AG04449 (cell line): Measurements from ENCODE around the gene KISS1R.

Experiments
- CTCF ChIA-PET: fragments of 350-600 bp; formaldehyde crosslinking; extraction: SDS; loops from one replicate; lab custom pipeline; 2021; ENCODE audit warnings: antibody characterized with exemption; lab: Yijun Ruan, JAX
- POLR2A ChIA-PET: fragments of 400-600, 350-600 bp; formaldehyde crosslinking; extraction: SDS; loops from one replicate; lab custom pipeline; 2020; ENCODE audit warnings: antibody characterized with exemption, inconsistent platforms; lab: Yijun Ruan, JAX
- DNase-seq: peaks from one replicate; pipeline ENCODE4 v3.0.0-alpha.2; 2010; ENCODE audit warnings: low read depth, low spot score
- H3K4me3 ChIP-seq: 2 replicates; pipeline ENCODE4 v1.5.1; 2011; ENCODE audit warnings: low read depth, mild to moderate bottlenecking, control low read depth, low read length
- TF ChIP-seq, protein P1 (sequence below): IDR thresholded peaks from one replicate; pipeline ENCODE4 v1.5.1; 2011; ENCODE audit warnings: mild to moderate bottlenecking, moderate library complexity, low read length, control low read depth, inconsistent platforms; ENCODE audit not compliant: insufficient read depth; ENCODE audit errors: missing control alignments

Gene KISS1R

GRCh38 chr19:917323-918151, at the start of gene KISS1R:
TSS of gene KISS1R (plus strand) at chr19:917333. CDS start at chr19:917503, 170 bp downstream.
- H3K4me3 ChIP-seq = no peak within 1 kb of the TSS
- CTCF ChIA-PET = interaction anchor here (1.5 to 8.9 kb wide), 3 partner anchors 14 to 148 kb away, joined by 3 to 259 read pairs (median 4); partner anchors contain the start of gene WDR18
- DNase-seq = no peak

DNA sequence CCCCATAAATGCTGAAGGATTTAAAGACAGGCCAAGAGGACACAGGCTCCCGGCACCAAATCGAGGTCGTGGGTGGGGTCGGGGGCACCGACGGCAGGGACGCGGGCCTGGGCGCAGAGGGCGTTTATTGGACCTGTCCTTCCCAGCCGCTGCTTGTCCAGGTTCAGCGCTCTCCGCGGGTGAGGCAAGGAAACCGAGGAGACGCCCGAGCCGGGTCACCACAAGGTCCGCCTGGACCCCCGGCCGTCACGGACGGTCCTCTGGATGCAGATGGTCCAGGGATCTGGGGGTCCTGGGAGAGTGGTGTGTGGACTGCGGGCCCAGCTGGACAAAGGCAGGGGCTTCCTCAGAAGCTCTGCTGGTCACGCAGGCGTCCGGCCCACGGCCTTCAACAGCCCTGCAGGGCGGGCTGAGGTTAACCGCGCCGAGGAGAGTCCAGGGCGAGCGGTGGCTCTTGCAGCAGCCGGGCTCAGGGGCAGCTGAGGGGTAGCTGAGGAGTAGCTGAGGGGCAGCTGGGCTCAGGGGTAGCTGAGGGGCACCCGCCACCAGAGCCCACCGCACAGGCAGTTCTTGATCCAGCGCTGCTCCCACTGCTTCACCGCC, 49.2 kb upstream of the KISS1R start:
- ChIA-PET CTCF (interaction anchor here (1.1 kb wide), 1 partner anchor 12 kb away, joined by 3 read pairs; no protein-coding TSS in a partner anchor), POLR2A (no interaction called here)
- H3K4me3 ChIP-seq = no peak overlapping the region
- TF ChIP-seq, protein P1, sequence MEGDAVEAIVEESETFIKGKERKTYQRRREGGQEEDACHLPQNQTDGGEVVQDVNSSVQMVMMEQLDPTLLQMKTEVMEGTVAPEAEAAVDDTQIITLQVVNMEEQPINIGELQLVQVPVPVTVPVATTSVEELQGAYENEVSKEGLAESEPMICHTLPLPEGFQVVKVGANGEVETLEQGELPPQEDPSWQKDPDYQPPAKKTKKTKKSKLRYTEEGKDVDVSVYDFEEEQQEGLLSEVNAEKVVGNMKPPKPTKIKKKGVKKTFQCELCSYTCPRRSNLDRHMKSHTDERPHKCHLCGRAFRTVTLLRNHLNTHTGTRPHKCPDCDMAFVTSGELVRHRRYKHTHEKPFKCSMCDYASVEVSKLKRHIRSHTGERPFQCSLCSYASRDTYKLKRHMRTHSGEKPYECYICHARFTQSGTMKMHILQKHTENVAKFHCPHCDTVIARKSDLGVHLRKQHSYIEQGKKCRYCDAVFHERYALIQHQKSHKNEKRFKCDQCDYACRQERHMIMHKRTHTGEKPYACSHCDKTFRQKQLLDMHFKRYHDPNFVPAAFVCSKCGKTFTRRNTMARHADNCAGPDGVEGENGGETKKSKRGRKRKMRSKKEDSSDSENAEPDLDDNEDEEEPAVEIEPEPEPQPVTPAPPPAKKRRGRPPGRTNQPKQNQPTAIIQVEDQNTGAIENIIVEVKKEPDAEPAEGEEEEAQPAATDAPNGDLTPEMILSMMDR = no peak
- DNase-seq = no peak

More at GRCh38 chr19:917323-918151, at the start of gene KISS1R:
- TF ChIP-seq, protein P1 = peak; percentile 38
- POLR2A ChIA-PET = no interaction called here

DNA sequence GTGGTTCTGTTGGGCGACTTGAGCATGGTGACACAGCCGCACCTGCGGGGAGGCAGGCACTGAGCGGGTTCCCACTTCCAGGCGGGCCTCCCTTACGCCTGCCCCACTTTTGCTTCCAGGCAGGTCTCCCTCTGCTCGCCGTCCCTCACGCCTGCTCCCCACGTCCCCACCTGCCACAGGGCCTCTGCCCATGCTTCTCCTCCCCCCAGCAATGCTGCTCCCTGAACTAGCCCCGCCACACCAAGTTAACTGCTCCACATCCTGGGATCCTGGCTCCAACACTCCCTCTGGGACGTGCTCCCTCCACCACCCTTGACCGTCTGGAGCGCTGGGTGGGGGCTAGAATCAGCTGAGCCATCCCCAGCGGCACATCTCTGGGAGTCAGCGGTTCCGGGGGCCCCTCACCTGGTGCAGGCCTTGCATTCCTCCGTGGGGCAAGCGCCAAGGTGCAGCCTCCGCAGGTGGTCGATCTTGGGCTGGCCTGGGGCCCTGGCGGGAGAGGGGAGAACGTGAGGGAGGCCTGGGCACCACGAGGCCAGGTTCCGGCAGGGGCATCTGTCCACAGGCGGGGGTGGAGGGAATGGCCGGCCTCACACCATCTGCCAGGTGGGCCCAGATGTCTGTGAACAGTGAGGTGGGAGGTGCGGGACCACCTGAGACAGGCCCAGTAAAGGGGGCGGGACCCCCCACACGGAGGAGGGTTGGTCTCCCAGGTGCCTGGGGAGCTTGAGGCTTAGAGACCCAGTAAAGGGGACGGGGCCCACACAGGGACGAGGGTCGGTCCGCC, 48.5 kb upstream of the KISS1R start:
- DNase-seq = no peak
- no peak overlapping the region for H3K4me3 ChIP-seq
- POLR2A ChIA-PET = no interaction called here
- TF ChIP-seq, protein P1 = no peak
- CTCF ChIA-PET = interaction anchor here (0.6 kb wide), 1 partner anchor 10 kb away, joined by 3 read pairs; no protein-coding TSS in a partner anchor

DNA sequence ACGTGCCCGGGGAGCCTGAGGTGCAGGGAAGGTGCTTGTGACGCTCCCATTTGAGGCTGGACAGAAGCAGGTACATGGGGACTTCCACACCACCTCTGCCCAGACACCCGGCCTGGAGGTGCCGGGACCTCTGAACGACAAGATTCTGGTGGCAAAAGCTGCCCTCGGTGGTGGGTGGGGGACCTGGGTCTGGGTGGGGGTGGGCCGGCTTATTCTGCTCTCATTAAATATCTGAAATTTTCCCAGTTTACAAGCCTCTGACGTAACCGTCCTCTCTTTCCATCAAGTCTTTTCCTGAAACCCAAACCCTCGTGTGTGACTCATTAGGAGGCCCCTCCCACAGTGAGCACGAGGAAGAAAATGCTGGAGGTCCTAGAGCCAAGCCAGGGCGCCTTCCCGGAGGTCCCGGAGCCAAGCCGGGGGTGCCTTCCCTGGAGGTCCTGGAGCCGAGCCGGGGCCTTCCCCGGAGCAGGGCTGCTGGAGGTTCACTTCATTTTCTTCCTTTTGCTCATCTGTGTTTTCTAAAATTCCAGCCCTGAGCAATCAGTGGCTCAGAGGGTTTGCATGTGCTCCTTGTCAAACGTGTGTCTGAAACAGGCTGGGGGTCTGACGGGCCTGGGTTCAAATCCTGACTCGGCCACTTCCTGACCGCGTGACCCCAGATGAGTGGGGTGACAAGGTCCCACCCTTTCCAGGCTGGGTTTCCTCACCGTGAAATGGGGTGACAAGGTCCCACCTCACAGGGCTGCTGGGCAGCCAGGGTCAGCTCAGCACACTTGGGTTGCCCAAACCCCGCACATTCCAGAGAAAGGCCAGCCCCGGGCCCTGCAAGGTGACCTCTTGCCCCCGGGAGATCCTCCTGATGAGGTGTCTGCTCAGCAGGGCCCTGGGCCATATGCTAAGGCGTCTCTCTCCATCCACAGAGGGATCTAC, 47.6 kb upstream of the KISS1R start:
- CTCF ChIA-PET = interaction anchor here (0.6 kb wide), 1 partner anchor 11 kb away, joined by 3 read pairs; no protein-coding TSS in a partner anchor
- TF ChIP-seq, protein P1 = no peak
- H3K4me3 ChIP-seq = no peak overlapping the region
- peak; percentile 75 for DNase-seq
- POLR2A ChIA-PET = no interaction called here

DNA sequence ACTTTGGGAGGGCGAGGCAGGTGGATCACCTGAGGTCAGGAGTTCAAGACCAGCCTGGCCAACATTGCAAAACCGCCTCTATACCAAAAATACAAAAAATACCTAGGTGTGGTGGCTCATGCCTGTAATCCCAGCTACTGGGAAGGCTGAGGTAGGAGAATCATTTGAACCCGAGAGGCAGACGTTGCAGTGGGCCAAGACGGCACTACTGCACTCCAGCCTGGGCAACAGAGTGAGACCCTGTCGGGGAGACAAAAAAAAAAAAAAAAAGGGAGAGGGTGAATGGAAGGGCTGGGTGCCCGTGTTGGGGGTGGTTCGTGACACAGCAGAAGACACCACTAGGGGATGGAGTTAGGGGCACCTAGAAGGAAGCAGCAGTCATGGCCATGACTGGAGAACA, 46.8 kb upstream of the KISS1R start:
- no peak overlapping the region for H3K4me3 ChIP-seq
- CTCF ChIA-PET = no interaction called here
- no peak for DNase-seq
- TF ChIP-seq, protein P1 = no peak
- POLR2A ChIA-PET = no interaction called here
